Measurements from ENCODE around the gene CALHM5. TPM values are rescaled to one million over a fixed set of nuclear protein-coding genes. Genes with fewer than 3 reads are reported as not detected.

CALHM5 gene
- total RNA-seq (2022) (1.1 and 1.3 TPM in 2 replicates), Bru-seq, nascent RNA (percentile 37 among the genes with signal in this experiment), BruChase-seq, experiment 1, labeled RNA remaining after a 2-hour chase (percentile 49 among the genes with signal in this experiment), BruChase-seq, experiment 2, labeled RNA remaining after a 6-hour chase (percentile 42 among the genes with signal in this experiment)
- long read RNA-seq, full-length matches to known transcripts, result 5 of 5 reads
- long read RNA-seq, partial matches to known transcripts, result 0 of 5 reads
- long read RNA-seq, other reads (novel, unspliced or antisense), result 0 of 5 reads

- Mint-ChIP-seq H3K4me3 (ENCODE audit: unreplicated experiment) (peak within 1 kb of the TSS; percentile 54), H3K4me1 (ENCODE audit: low read depth, unreplicated experiment) (peaks cover 11% of the 10 kb centered on the region), H3K27me3 (ENCODE audit: insufficient read depth, unreplicated experiment) (no peaks in the 10 kb centered on the region), H3K27ac (ENCODE audit: unreplicated experiment) (peak within 1 kb of the TSS; percentile 61), H3K36me3 (ENCODE audit: insufficient read depth, unreplicated experiment) (no peaks in the 10 kb centered on the region), H3K9me3 (ENCODE audit: unreplicated experiment) (no peaks in the 10 kb centered on the region)
- Histone ChIP-seq H3K9me3 (peaks cover 5% of the 10 kb centered on the region; the same call in 1 of the 2 replicates), H3K27me3 (replicated peaks; ENCODE audit: control insufficient read depth, insufficient read depth, low read length) (no peaks in the 10 kb centered on the region), H3K4me3 (ENCODE audit: low read depth, low read length) (no peak within 1 kb of the TSS), H3K4me1 (0 out of 2 replicates have a peak, but pooled peaks cover 6% of the 10 kb centered on the region), H3K36me3 (ENCODE audit: control insufficient read depth, insufficient read depth, low read length) (no peaks in the 10 kb centered on the region)
- peak; percentile 41 to 65 for DNase-seq
- ChIA-PET POLR2A (interaction anchor here (0.6 to 1.0 kb wide), 2 partner anchors 19 to 59 kb away, joined by 3 to 4 read pairs; partner anchors contain the start of gene RWDD1), CTCF (interaction anchor here (0.6 to 1.2 kb wide), 15 partner anchors 11 to 258 kb away, joined by 3 to 14 read pairs (median 4); partner anchors contain the start of genes RSPH4A, RWDD1 and TSPYL4)
- intact Hi-C loops (cut with micrococcal nuclease; ENCODE audit: unreplicated experiment), result loop anchor here (1.0 to 5.0 kb wide), 4 partner anchors 18 to 224 kb away; no protein-coding TSS in a partner anchor
- peak; percentile 33 to 34 for TF ChIP-seq CTCF (IDR thresholded peaks at IDR 0.05; ENCODE audit: insufficient read depth in 1 of 2, low read depth in 1 of 2, low read length in 1 of 2, severe bottlenecking in 1 of 2, unreplicated experiment in 1 of 2)
- no TSS peak for BruUV-seq (replicated peaks)
Observed at GRCh38 chr6:116511424-116512110, at the start of gene CALHM5. Gene CALHM5 (plus strand): TSS chr6:116511639. CDS start chr6:116511697, 58 bp downstream.

GRCh38 chr6:116461932-116462885, 49.2 kb upstream of the CALHM5 start:
- no peak overlapping the region for H3K4me3 ChIP-seq (ENCODE audit: low read depth, low read length)
- no peaks in the 10 kb centered on the region for H3K36me3 ChIP-seq (ENCODE audit: control insufficient read depth, insufficient read depth, low read length)
- Mint-ChIP-seq H3K4me3 (ENCODE audit: unreplicated experiment) (no peak overlapping the region), H3K4me1 (ENCODE audit: low read depth, unreplicated experiment) (no peaks in the 10 kb centered on the region), H3K36me3 (ENCODE audit: insufficient read depth, unreplicated experiment) (no peaks in the 10 kb centered on the region), H3K9me3 (ENCODE audit: unreplicated experiment) (no peaks in the 10 kb centered on the region), H3K27ac (ENCODE audit: unreplicated experiment) (no peak overlapping the region), H3K27me3 (ENCODE audit: insufficient read depth, unreplicated experiment) (peaks cover 31% of the 10 kb centered on the region)
- no peaks in the 10 kb centered on the region for H3K27me3 ChIP-seq (replicated peaks; ENCODE audit: control insufficient read depth, insufficient read depth, low read length)
- ChIA-PET POLR2A (no interaction called here), CTCF (interaction anchor here (0.6 kb wide), 1 partner anchor 64 kb away, joined by 3 read pairs; no protein-coding TSS in a partner anchor)
- intact Hi-C loops (cut with micrococcal nuclease; ENCODE audit: unreplicated experiment), result no loop called here
- no peaks in the 10 kb centered on the region for H3K9me3 ChIP-seq
- no peak for TF ChIP-seq CTCF (IDR thresholded peaks at IDR 0.05; ENCODE audit: insufficient read depth in 1 of 2, low read depth in 1 of 2, low read length in 1 of 2, severe bottlenecking in 1 of 2, unreplicated experiment in 1 of 2)
- H3K4me1 ChIP-seq, result no peaks in the 10 kb centered on the region
- no peak for DNase-seq
- BruUV-seq (replicated peaks), result no TSS peak

GRCh38 chr6:116463301-116463700, 48.1 kb upstream of the CALHM5 start:
- Histone ChIP-seq H3K4me3 (ENCODE audit: low read depth, low read length) (no peak overlapping the region), H3K36me3 (ENCODE audit: control insufficient read depth, insufficient read depth, low read length) (no peaks in the 10 kb centered on the region), H3K27me3 (replicated peaks; ENCODE audit: control insufficient read depth, insufficient read depth, low read length) (no peaks in the 10 kb centered on the region), H3K9me3 (no peaks in the 10 kb centered on the region), H3K4me1 (no peaks in the 10 kb centered on the region)
- CTCF ChIA-PET, result no interaction called here
- H3K36me3 Mint-ChIP-seq (ENCODE audit: insufficient read depth, unreplicated experiment), result no peaks in the 10 kb centered on the region
- no peak overlapping the region for H3K4me3 Mint-ChIP-seq (ENCODE audit: unreplicated experiment)
- no peak for TF ChIP-seq CTCF (IDR thresholded peaks at IDR 0.05; ENCODE audit: insufficient read depth in 1 of 2, low read depth in 1 of 2, low read length in 1 of 2, severe bottlenecking in 1 of 2, unreplicated experiment in 1 of 2)
- no peaks in the 10 kb centered on the region for H3K4me1 Mint-ChIP-seq (ENCODE audit: low read depth, unreplicated experiment)
- H3K27me3 Mint-ChIP-seq (ENCODE audit: insufficient read depth, unreplicated experiment), result peaks cover 33% of the 10 kb centered on the region
- POLR2A ChIA-PET, result no interaction called here
- H3K27ac Mint-ChIP-seq (ENCODE audit: unreplicated experiment), result no peak overlapping the region
- no peaks in the 10 kb centered on the region for H3K9me3 Mint-ChIP-seq (ENCODE audit: unreplicated experiment)
- no peak for DNase-seq
- BruUV-seq (replicated peaks), result no TSS peak
- intact Hi-C loops (cut with micrococcal nuclease; ENCODE audit: unreplicated experiment), result no loop called here
